Calu3 (cell line): Measurements from ENCODE around the gene HOXC6. TPM values are rescaled to one million over a fixed set of nuclear protein-coding genes. Genes with fewer than 3 reads are reported as not detected.

Experiments
- BruUV-seq: library from RNA; stranded (reverse); fragments of 400-500 nt; replicated peaks from 2 replicates; lab custom pipeline; 2021; lab: Mats Ljungman, UMichigan
- CTCF ChIA-PET: fragments of 300-600 bp; sonication (Branson Sonifier 250); formaldehyde crosslinking; loops from one replicate; lab custom pipeline; 2022; ENCODE audit warnings: antibody characterized with exemption; lab: Charles Lee
- DNase-seq: peaks from one replicate; pipeline ENCODE4 v3.0.0; 2022
- H3K27ac Mint-ChIP-seq: one replicate; pipeline ENCODE4 v1.8.0; 2022; ENCODE audit warnings: mixed read lengths; ENCODE audit not compliant: unreplicated experiment
- H3K27me3 Mint-ChIP-seq: one replicate; pipeline ENCODE4 v1.8.0; 2022; ENCODE audit warnings: mixed read lengths; ENCODE audit not compliant: unreplicated experiment
- H3K36me3 Mint-ChIP-seq: one replicate; pipeline ENCODE4 v1.8.0; 2022; ENCODE audit warnings: mild to moderate bottlenecking, moderate library complexity, mixed read lengths; ENCODE audit not compliant: insufficient read depth, unreplicated experiment
- H3K4me1 Mint-ChIP-seq: one replicate; pipeline ENCODE4 v1.8.0; 2022; ENCODE audit warnings: mild to moderate bottlenecking, low read depth, mixed read lengths; ENCODE audit not compliant: unreplicated experiment
- H3K4me3 Mint-ChIP-seq: one replicate; pipeline ENCODE4 v1.8.0; 2022; ENCODE audit warnings: mild to moderate bottlenecking, low read depth, moderate library complexity, mixed read lengths; ENCODE audit not compliant: unreplicated experiment
- H3K9me3 Mint-ChIP-seq: one replicate; pipeline ENCODE4 v1.8.0; 2022; ENCODE audit warnings: low read depth, mixed read lengths; ENCODE audit not compliant: unreplicated experiment
- intact Hi-C: fragments of 100-400 bp; cut with micrococcal nuclease; formaldehyde crosslinking; loops from one replicate; pipeline ENCODE4 v1.10.0; 2022; ENCODE audit not compliant: unreplicated experiment
- total RNA-seq: library from RNA; stranded (reverse); gene quantifications from 2 replicates; pipeline ENCODE4 v1.2.3, GENCODE V29; 2022
- TF ChIP-seq, protein P1 (sequence below): fragments of 200-600 bp; IDR thresholded peaks from one replicate; pipeline ENCODE4 v1.8.0; 2022; ENCODE audit warnings: antibody characterized with exemption; ENCODE audit not compliant: unreplicated experiment

The HOXC6 gene
- total RNA-seq, 1 experiment from 2014 or later: 1.2 TPM

DNA sequence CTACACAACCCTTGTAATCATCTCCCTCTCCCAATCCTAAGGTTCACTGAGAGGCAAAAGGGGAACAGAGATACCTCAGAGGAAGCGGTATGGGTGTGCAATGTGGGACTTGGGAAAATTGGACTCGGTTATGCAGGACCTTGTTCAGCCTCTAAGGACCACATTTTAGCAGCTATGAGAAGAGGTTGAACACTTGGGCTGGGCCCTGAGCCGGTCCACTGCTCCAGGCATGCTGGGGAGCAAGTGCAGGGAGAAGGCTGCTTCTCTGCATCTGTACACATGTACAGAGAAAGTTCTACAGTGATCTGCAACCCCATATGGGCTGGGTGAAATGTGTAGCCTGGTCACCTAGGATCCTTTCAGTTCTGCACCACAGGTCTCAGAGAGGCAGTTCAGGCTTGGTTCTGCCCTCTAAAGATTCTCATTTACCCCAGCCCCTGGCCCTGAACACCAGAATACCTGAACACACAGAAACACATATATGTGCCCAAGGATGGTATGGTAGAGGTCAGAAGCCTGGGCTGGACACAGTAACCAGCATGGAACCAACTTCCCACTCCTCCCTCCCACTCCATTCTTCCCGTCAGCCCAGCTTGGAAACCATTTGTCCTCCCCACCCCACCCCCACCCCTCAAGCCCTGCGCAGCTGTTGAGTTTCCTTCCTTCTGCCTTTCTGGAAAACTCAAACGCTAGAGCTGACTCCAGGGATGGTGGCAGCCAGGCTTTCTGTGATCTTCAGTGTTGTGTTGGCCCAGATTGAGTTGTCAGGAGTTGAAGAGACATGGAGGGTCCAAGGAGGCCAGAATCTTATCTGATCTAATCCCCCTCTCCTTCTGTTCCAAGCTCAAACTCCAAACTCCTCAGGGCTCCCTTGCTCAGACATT, 15.0 kb downstream of the HOXC6 start:
- peaks cover 100% of the 10 kb centered on the region for H3K27me3 Mint-ChIP-seq
- no peaks in the 10 kb centered on the region for H3K36me3 Mint-ChIP-seq
- DNase-seq: no peak
- H3K4me1 Mint-ChIP-seq: no peaks in the 10 kb centered on the region
- TF ChIP-seq, protein P1, sequence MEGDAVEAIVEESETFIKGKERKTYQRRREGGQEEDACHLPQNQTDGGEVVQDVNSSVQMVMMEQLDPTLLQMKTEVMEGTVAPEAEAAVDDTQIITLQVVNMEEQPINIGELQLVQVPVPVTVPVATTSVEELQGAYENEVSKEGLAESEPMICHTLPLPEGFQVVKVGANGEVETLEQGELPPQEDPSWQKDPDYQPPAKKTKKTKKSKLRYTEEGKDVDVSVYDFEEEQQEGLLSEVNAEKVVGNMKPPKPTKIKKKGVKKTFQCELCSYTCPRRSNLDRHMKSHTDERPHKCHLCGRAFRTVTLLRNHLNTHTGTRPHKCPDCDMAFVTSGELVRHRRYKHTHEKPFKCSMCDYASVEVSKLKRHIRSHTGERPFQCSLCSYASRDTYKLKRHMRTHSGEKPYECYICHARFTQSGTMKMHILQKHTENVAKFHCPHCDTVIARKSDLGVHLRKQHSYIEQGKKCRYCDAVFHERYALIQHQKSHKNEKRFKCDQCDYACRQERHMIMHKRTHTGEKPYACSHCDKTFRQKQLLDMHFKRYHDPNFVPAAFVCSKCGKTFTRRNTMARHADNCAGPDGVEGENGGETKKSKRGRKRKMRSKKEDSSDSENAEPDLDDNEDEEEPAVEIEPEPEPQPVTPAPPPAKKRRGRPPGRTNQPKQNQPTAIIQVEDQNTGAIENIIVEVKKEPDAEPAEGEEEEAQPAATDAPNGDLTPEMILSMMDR: no peak
- intact Hi-C loops: no loop called here
- CTCF ChIA-PET: interaction anchor here (0.8 to 1.1 kb wide), 2 partner anchors 10 kb away, joined by 3 read pairs; partner anchors contain the start of gene HOXC5
- no peaks in the 10 kb centered on the region for H3K9me3 Mint-ChIP-seq
- no peak overlapping the region for H3K27ac Mint-ChIP-seq
- H3K4me3 Mint-ChIP-seq: no peak overlapping the region
- no TSS peak for BruUV-seq

DNA sequence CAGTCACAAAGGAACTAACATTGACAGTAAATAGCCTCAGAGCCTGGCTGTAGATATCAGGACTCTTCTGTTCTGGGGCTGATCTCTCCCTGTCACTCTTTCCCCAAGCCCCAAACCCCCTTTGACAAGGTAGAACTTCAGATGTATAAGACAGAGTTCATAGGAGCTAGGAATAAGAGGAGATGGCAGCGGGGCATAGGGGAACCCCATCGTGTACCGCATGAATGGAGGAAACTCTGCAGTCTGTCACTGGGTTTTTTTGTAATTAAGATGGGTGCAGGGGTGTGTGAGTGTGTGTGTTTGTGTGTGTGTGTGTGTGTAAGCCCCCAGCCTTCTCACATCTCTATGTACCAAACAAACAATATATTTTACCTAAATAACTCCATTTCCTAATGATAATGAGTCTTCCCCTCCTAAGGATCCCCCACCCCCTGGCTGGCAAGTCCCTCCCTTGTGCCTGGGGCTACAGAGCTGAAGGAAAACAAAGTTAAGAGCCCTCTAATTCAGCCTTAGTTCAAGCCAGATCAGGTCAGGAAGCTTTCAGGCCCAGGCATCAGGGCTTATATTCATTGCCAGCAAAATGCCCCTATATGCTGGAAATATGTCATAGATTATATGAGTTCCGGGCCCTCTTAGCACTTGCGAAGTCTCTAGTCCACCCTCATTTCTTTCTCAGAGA, 16.3 kb downstream of the HOXC6 start:
- no peaks in the 10 kb centered on the region for H3K36me3 Mint-ChIP-seq
- TF ChIP-seq, protein P1: no peak

DNA sequence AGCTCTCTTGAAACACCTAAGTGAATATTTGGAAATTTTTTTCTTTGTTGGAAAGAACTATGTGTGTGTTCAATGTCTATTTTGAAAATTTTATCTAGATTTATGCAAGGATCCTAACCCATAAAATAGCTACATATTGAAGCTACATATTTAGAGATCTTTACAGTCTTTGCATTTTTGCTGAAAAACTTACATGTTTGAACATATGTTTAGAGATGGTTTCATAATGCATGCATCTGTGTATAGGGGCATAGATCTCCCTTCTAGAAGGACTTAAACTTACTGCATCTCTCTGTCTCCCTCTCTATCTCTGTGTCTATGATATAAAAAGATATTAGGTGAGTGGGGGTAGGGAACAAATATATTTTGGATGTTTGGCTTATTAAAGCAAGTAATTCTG, 17.2 kb downstream of the HOXC6 start:
- CTCF ChIA-PET: no interaction called here
- H3K4me1 Mint-ChIP-seq: no peaks in the 10 kb centered on the region
- H3K27me3 Mint-ChIP-seq: peaks cover 100% of the 10 kb centered on the region
- DNase-seq: no peak
- H3K27ac Mint-ChIP-seq: no peak overlapping the region
- no peak overlapping the region for H3K4me3 Mint-ChIP-seq
- TF ChIP-seq, protein P1: no peak
- H3K9me3 Mint-ChIP-seq: no peaks in the 10 kb centered on the region
- BruUV-seq: no TSS peak
- intact Hi-C loops: no loop called here
- H3K36me3 Mint-ChIP-seq: no peaks in the 10 kb centered on the region

More for the DNA sequence above, 16.3 kb downstream of the HOXC6 start:
- no peak for DNase-seq
- intact Hi-C loops: no loop called here
- Mint-ChIP-seq H3K4me1 (no peaks in the 10 kb centered on the region), H3K4me3 (no peak overlapping the region), H3K27me3 (peaks cover 100% of the 10 kb centered on the region), H3K27ac (no peak overlapping the region), H3K9me3 (no peaks in the 10 kb centered on the region)
- no TSS peak for BruUV-seq
- CTCF ChIA-PET: interaction anchor here (0.8 kb wide), 1 partner anchor 94 kb away, joined by 5 read pairs; no protein-coding TSS in a partner anchor

DNA sequence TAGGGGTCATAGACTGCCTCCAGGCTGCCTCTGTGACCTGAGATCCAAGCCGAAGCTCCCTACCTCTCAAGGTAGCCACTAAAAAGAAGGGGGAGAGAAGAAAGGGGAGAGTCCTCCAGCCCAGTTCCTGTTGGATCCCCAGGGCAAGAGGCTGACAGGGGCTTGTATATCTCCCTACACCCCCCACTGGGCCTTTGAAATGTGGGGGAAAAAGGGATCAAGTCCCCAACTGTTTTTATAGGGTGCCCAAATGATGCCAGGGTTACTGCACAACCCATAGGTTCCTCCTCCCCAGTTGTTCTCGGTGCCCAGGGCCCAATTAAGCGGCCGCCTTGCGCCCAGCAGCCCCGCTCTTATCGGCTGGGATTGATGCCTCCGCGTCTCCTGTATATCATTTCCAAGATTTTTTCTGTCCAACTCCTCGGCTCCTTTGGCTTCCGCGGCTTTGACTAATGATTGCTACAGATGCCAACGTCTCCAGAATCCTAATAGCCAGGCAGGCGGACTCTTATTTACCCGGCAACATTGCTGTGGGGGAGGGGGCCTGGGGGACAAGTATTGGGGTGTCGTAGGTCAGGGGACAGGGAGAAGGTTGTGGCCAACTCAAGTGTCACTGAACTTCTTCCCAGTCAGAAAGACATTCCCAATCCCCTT, 17.8 kb downstream of the HOXC6 start:
- no TSS peak for BruUV-seq
- CTCF ChIA-PET: no interaction called here
- Mint-ChIP-seq H3K9me3 (no peaks in the 10 kb centered on the region), H3K27me3 (peaks cover 100% of the 10 kb centered on the region), H3K4me3 (no peak overlapping the region), H3K36me3 (no peaks in the 10 kb centered on the region), H3K4me1 (no peaks in the 10 kb centered on the region), H3K27ac (no peak overlapping the region)
- intact Hi-C loops: no loop called here
- TF ChIP-seq, protein P1: no peak
- no peak for DNase-seq
